Omental fat pad (tissue), 4 donors: ENCODE results near the gene ORMDL2. TPM values are rescaled to one million over a fixed set of nuclear protein-coding genes. Genes with fewer than 3 reads are reported as not detected.

Source experiments
- ATAC-seq: fragments of 150-250 bp; one replicate; pipeline ENCODE4 v1.9.1; 2016; ENCODE audit warnings: mild to moderate bottlenecking, moderate library complexity; ENCODE audit not compliant: low FRiP score
- DNase-seq: peaks from one replicate; pipeline ENCODE4 v3.0.0-alpha.2; 2019; ENCODE audit warnings: low spot score
- CTCF ChIP-seq, 3 donors: fragments of 450-650 bp; IDR thresholded peaks; one replicate each; pipeline ENCODE4 v1.5.1; 2016 to 2017; ENCODE audit warnings: antibody characterized with exemption in 3 of 3, mild to moderate bottlenecking in 3 of 3, moderate library complexity in 2 of 3
- total RNA-seq, 4 donors: library from RNA; depleted of rRNA; stranded (reverse); fragments of >200 nt; gene quantifications; one replicate each; pipeline ENCODE4 v1.1.0, GENCODE V29; 2016

The ORMDL2 gene
- total RNA-seq, 4 donors from 2014 or later = 24.6 to 34.2 (median 28.6) TPM

- TF ChIP-seq CTCF (IDR thresholded peaks at IDR 0.05) = no peak
- DNase-seq = no peak
- ATAC-seq = no peak
Observed at GRCh38 chr12:55845361-55845760, 27.5 kb downstream of the ORMDL2 start.

GRCh38 chr12:55845785-55846496 lies 28.1 kb downstream of the ORMDL2 start:
- no peak for TF ChIP-seq CTCF (IDR thresholded peaks at IDR 0.05)
- ATAC-seq (no peak), DNase-seq (no peak)

- TF ChIP-seq CTCF (IDR thresholded peaks at IDR 0.05) = no peak
- ATAC-seq = peak; percentile 26
- peak; percentile 41 for DNase-seq
Observed at GRCh38 chr12:55847033-55847432, 29.2 kb downstream of the ORMDL2 start.

GRCh38 chr12:55847603-55848291 lies 29.9 kb downstream of the ORMDL2 start:
- TF ChIP-seq CTCF (IDR thresholded peaks at IDR 0.05) = no peak
- ATAC-seq = peak; percentile 94
- DNase-seq = peak; percentile 88

- ATAC-seq (no peak), DNase-seq (no peak)
- no peak for TF ChIP-seq CTCF (IDR thresholded peaks at IDR 0.05)
Observed at GRCh38 chr12:55849616-55850343, 31.9 kb downstream of the ORMDL2 start.

GRCh38 chr12:55850401-55850800 lies 32.6 kb downstream of the ORMDL2 start:
- ATAC-seq = no peak
- no peak for TF ChIP-seq CTCF (IDR thresholded peaks at IDR 0.05)
- no peak for DNase-seq
